ENCODE data around the gene STOML2. TPM values are rescaled to one million over a fixed set of nuclear protein-coding genes. Genes with fewer than 3 reads are reported as not detected.

STOML2 gene
- total RNA-seq, 1 donor from 2014 or later = 98.2 TPM

DNA sequence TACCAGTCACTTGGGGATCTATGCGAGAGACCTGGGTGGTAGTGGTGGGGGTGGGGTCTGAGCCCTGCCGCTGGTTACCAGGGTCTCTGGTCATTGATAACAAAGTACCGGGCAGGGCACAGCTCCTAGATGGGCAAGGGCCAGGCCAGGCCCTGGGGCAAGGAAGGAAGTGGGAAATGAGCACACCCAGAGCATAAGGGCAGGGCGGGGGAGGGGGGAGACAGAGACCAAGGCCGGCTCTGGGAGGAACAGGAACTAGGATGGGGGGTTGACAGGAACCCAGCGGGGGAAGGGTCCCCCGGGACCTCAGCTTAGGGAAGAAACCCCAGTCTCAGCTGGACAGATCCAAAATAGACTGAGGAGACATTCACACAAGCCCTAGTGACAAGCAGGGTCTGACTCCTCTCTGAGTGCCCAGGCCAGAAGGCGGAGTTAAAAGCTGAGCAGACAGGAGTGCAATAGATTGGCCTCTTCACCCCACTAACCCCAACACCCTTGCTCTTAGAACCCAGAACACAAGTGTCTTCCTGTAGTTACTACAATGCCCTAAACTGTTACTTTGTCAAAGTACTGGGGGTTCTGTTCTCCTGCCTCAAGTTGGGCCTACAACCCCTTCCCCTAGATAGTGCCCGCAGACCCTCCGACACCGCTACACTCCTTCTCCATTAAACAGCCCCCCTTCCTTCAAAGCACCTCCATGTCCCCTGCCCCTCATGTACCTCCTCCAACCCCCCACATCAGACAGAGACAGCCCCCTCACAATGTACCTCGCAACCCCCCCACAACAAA is 12.1 kb upstream of the STOML2 start:
- no peaks in the 10 kb centered on the region for H3K36me3 ChIP-seq
- H3K27me3 ChIP-seq = no peaks in the 10 kb centered on the region
- intact Hi-C loops (cut with DNase I) = loop anchor here (5.0 kb wide), 1 partner anchor 362 kb away; no protein-coding TSS in a partner anchor
- no peak for TF ChIP-seq POLR2AphosphoS5 (IDR thresholded peaks at IDR 0.05; ENCODE audit: insufficient read depth in 1 of 2, low read depth in 1 of 2)
- TF ChIP-seq CTCF (IDR thresholded peaks at IDR 0.05) = no peak
- H3K4me1 ChIP-seq = peaks cover 56% of the 10 kb centered on the region
- no peaks in the 10 kb centered on the region for H3K9me3 ChIP-seq
- peak overlapping the region; percentile 43 to 51 for H3K4me3 ChIP-seq
- DNase-seq (ENCODE audit: extremely low spot score in 2 of 2) = no peak
- H3K27ac ChIP-seq = peak overlapping the region; percentile 95

- Histone ChIP-seq H3K27ac (peak overlapping the region; percentile 95), H3K4me3 (peak overlapping the region; percentile 43 to 51), H3K36me3 (no peaks in the 10 kb centered on the region), H3K9me3 (no peaks in the 10 kb centered on the region), H3K27me3 (no peaks in the 10 kb centered on the region), H3K4me1 (peaks cover 64% of the 10 kb centered on the region)
- no peak for DNase-seq (ENCODE audit: extremely low spot score in 2 of 2)
- intact Hi-C loops (cut with DNase I) = no loop called here
- no peak for TF ChIP-seq POLR2A (IDR thresholded peaks at IDR 0.05)
- no peak for TF ChIP-seq CTCF (IDR thresholded peaks at IDR 0.05)
- peak; percentile 45 to 58 for TF ChIP-seq POLR2AphosphoS5 (IDR thresholded peaks at IDR 0.05; ENCODE audit: insufficient read depth in 1 of 2, low read depth in 1 of 2)
Measured at GRCh38 chr9:35114113-35114839, 11.3 kb upstream of the STOML2 start.

- intact Hi-C loops (cut with DNase I) = no loop called here
- Histone ChIP-seq H3K4me3 (peak overlapping the region; percentile 66 to 76), H3K36me3 (peaks cover 0 to 12% of the 10 kb centered on the region in 2 donors), H3K4me1 (peaks cover 65% of the 10 kb centered on the region), H3K27me3 (no peaks in the 10 kb centered on the region), H3K9me3 (no peaks in the 10 kb centered on the region), H3K27ac (peak overlapping the region; percentile 95)
- DNase-seq (ENCODE audit: extremely low spot score in 2 of 2) = no peak
- TF ChIP-seq POLR2AphosphoS5 (IDR thresholded peaks at IDR 0.05; ENCODE audit: insufficient read depth in 1 of 2, low read depth in 1 of 2) (no peak), CTCF (IDR thresholded peaks at IDR 0.05) (no peak), POLR2A (IDR thresholded peaks at IDR 0.05) (no peak)
Measured at GRCh38 chr9:35112257-35113020, 9.5 kb upstream of the STOML2 start.

GRCh38 chr9:35111001-35111933 is 8.3 kb upstream of the STOML2 start:
- Histone ChIP-seq H3K36me3 (peaks cover 0 to 21% of the 10 kb centered on the region in 2 donors), H3K9me3 (no peaks in the 10 kb centered on the region), H3K27ac (peak overlapping the region; percentile 95), H3K4me1 (peaks cover 60% of the 10 kb centered on the region), H3K4me3 (peak overlapping the region; percentile 66 to 76), H3K27me3 (no peaks in the 10 kb centered on the region)
- TF ChIP-seq POLR2A (IDR thresholded peaks at IDR 0.05) (peak in 1 of 2 donors; percentile 55), POLR2AphosphoS5 (IDR thresholded peaks at IDR 0.05; ENCODE audit: insufficient read depth in 1 of 2, low read depth in 1 of 2) (peak in 1 of 2 donors; percentile 50), CTCF (IDR thresholded peaks at IDR 0.05) (no peak)
- peak in 1 of 2 donors; percentile 99 for DNase-seq (ENCODE audit: extremely low spot score in 2 of 2)
- intact Hi-C loops (cut with DNase I) = no loop called here
